Superior temporal gyrus (tissue), 1 donor: ENCODE data around the gene SLK.

ENCODE experiments used
- DNase-seq: peaks from one replicate; pipeline ENCODE4 v3.0.0-alpha.2; 2016; ENCODE audit errors: extremely low spot score

The SLK gene

DNA sequence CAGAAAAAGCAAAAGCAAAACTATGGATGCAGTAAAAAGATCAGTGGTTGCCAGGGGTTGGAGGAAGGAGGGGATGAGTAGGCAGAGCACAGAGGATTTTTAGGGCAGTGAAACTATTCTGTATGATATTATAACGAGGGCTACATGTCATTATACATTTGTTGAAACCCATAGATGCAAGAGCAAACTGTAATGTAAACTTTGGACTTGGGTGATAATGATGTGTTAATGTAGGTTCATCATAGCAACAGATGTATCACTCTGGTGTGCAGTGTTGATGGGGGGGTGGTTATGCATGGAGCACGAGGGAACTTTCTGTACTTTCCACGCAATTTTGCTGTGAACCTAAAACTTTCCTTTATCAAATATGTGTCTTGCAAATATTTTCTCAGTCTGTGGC, 23.2 kb downstream of the SLK start:
- DNase-seq = no peak

DNA sequence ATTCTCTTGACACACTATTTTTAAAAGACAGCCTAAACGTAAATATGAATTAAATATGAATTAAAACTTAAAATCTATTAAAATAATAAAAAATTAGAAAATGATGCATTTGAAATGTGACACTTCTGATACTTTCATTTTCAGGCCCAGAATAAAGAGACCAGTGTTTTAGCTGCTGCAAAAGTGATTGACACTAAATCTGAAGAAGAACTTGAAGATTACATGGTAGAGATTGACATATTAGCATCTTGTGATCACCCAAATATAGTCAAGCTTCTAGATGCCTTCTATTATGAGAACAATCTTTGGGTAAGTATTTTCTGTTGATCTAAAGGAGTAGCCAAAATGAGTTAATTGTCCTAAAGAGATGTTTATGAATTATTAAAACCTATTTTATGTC, 23.6 kb downstream of the SLK start:
- DNase-seq = no peak

DNA sequence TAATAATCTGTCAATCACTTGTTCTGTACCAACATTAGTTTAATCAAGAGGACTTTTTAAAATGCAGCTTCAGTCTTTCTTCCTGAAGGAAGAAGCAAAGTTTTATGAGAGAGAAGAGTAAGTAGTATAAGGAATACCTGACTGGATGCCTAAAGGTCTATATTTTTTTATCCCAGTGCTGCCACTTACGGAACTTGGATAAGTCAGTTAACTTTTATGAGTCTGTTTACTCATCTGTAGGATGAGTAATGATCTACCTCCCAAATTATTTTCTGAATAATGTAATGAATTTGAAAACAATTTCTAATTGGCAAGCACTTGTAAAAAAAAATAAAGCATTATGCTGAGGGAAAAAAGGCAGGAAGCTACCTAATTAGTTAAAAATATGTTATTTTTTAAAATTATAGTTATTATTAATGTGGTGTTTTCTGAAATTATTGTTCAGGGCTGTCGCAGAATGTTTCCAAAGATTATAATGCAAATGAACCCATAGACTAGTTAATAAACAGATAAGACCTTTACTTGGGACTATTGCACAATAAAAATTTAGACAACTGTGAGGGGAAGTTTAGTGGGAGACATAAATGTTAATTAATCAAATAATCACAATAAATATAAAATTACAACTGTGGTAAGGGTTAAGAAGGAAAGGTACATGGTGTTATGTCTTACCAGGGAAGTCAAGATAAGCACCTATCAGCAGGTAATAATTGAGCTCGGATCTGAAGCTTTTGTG, 24.6 kb downstream of the SLK start:
- DNase-seq = no peak

DNA sequence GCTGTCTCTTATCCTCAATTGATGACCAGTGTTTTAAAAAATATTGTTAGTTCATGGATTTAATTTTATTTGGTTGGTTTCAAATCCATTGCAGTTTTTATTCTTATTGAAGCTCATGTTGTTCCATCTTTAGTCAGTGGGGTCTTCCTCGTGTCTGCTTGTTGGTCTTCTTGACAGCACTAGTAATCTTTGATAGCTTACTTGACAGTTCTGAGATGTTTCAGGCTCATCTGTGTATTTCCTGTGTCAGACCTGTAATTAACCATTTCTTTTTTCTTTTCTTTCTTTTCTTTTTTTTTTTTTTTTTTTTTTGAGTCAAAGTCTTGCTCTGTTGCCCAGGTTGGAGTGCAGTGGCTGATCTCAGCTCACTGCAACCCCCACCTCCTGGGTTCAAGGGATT, 28.2 kb downstream of the SLK start:
- no peak for DNase-seq

DNA sequence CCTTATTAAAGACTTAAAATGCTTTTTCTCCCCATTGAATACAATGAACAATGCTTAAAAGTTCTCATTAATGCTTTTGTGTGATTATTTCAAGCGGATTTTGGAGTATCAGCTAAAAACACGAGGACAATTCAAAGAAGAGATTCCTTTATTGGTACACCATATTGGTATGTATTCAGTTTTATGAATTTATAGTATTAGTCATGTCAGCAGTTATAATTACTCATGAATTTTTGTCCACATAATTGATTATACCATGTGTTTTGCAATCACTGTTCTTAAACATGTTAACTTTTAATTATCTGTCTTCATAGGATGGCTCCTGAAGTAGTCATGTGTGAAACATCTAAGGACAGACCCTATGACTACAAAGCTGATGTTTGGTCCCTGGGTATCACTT, 31.9 kb downstream of the SLK start:
- DNase-seq = no peak

DNA sequence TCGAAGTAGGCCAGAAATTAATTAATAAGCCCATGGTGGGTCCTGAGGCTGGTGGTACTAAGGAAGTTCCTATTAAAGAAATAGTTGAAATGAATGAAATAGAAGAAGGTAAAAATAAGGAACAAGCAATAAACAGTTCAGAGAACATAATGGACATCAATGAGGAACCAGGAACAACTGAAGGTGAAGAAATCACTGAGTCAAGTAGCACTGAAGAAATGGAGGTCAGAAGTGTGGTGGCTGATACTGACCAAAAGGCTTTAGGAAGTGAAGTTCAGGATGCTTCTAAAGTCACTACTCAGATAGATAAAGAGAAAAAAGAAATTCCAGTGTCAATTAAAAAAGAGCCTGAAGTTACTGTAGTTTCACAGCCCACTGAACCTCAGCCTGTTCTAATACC, 36.0 kb downstream of the SLK start:
- no peak for DNase-seq

DNA sequence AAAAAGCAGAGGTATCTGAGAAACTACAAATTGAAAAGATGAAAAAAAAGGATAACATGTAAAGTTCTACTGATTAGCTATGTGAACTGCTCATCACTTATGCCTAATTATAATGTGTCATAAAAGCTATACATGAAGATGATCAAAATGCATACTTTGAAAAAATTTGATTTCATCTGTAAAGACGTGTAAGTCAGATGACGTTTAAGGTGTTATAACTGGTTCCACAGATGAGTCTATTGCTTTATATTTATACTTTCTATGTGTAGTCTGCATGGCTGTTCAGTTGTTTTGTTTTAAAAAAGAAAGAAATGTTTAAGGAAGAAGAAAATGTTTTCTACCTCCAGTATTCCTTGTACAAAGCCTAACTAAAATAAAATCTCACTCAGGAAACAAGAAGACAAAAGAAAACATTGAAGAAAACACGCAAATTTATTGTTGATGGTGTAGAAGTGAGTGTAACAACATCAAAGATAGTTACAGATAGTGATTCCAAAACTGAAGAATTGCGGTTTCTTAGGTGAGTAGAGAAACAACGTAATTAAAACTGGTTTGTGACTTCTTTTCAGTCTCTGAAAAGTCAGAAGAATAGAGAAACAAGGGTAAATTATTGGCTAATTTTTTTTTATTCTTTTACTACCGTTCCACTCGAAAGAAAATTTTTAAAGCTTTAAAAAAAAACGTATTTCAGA, 38.4 kb downstream of the SLK start:
- DNase-seq = no peak

DNA sequence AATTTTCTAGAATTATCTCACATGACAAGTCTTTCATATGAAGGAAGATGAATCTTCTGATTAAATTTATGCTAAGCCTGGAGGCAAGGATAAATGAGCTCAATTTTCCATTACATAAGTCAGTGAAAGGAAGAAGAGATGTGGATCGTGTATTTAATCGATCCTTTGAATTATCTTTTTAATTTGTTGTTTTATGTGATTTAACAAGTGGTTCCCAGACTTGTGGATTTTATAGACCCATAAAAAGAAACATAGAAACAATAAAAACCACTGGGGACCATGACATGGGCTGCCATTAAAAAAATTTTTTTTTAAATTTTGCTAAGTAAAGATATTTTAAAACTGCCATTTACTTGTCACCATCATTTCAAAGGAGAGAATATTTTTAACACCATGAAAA, 45.0 kb downstream of the SLK start:
- DNase-seq = no peak

DNA sequence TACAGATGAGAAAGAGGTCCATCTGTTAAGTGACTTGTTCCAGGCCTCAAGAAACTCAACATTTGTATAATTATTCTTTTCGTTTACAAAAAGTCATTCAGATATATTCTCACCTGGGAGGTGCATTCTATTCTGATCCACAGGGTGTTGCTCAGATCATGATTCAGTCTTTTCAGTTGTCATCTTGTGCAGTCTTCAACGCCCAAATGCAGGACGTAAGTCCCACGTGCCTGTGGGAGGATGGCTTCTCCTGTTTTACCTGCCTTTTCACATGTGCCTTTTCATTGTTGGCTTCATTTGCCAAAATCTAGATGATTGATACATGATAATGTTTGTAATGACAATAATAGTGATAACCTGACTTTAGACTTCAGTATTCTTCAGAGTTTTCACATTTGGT, 46.5 kb downstream of the SLK start:
- DNase-seq = no peak

DNA sequence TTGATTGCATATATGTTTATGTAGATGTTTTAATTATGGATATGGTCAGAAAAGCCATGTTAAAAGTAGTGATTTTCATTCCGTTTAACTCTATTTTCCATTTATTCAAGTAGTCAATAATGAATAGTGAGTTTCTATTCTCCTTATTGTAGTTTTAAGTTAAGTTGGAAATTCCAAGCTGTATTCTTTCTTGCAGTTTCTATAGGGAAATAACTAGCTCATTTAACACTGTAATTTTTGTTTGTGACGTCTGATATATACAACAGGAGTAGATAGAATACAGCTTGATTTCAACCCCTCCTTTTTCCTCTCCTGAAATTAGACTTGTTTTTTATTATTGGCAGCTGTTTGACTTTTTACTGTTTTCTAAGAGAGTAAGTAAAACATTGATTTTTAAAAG, 47.2 kb downstream of the SLK start:
- no peak for DNase-seq

DNA sequence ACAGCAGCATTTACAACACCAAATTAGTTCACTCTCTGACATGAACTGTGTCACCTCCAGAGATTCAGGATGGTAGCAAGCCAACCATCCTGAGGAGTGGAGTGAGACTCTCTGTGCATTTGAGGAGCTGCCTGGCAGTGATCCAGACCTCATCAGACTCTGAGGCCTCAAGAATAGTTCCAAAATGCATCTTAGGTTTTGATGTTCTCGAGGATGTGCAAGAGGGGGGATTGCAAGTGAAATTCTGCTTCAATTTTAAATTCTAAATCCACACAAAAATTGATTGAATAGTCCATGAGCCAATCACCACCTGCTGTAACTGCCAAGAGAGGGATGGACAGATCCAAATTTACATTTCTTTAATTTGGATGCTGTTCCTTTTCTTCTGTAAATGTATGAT, 49.7 kb downstream of the SLK start:
- no peak for DNase-seq

DNA sequence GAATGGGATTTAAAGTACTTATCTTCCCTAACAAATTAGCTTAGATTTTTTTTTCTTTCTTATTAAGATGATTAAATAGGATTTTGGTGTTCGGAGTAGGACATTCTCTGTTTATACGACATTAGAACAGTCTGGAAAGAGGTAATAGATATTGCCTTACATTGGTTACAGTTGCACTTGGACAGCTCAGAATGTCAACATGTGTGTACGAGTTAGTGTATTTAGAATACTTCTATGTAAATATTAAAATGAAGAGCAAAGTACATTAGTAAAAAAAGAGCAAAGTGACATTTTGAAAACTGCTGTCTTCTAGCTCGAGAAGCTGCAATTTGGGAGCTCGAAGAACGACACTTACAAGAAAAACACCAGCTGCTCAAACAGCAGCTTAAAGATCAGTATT, 51.5 kb downstream of the SLK start:
- no peak for DNase-seq

DNA sequence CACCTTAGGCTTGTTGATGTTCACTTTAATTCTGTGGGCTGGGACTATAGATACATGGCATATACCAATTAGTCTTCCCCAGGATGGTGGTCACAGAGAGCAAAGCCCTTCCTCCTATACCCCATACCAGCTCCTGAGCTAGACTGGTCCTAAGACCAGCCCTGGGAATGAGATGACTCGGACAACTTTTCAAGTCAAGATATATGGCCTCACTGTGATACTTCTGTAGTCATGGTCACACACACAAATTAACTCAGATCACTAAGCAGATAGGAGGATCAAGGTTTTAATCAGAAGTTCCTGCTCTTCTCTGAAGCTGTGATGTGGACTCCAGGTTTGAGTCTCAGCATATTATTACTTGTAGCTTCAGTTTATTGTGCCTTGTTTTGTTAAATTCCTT, 53.1 kb downstream of the SLK start:
- no peak for DNase-seq

DNA sequence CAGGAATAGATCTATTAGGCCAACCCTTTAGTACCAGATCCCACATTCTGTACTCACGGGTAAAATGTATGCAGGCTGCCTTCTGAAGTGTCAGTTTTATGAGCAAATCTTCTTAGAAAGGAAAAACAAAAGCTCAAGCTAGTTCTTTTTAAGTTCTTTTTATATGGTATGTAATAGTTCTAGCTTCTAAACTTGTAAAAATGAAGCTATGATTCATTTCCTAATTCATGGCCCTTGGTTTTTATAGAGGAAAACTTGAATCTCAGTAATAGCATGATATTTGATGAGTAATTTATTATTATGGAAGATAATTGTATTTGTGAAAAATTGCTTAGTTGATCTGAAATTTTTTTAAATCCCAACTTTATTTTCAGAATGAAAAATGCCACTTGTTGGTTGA, 54.3 kb downstream of the SLK start:
- no peak for DNase-seq

DNA sequence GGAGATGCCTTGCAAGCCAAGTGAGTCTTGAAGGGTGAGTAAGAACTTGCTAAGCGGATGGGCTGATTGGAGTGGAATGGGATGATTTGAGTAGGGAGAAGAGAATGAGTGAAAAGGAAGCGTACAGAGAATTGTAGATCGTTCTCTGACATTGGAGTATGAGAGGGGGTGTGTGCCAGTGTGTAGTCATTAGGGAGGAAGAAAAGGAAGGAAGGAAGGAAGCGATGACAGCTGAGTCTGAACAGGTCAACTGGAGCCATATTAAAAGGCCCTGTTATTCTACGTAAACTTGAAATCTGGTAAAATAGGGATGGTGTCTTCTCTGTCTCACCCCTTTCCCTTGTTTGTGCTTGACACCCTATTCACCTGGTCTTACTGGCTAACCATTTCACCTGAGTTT, 55.1 kb downstream of the SLK start:
- no peak for DNase-seq

DNA sequence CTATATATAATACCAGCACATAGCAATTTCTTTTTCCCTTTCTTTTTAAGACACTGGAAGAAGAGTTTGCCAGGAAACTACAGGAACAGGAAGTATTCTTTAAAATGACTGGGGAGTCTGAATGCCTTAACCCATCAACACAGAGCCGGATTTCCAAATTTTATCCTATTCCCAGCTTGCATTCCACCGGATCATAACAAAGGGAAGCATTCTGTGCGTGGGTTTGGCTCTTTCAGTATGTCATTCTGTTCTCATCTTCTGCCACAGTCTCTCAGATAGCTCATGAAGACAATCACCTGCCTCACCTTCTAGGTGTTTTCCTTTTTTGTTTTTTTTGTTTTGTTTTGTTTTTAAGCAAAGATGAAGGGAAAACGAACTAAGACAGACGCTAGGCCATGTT, 58.6 kb downstream of the SLK start:
- peak; percentile 61 for DNase-seq

DNA sequence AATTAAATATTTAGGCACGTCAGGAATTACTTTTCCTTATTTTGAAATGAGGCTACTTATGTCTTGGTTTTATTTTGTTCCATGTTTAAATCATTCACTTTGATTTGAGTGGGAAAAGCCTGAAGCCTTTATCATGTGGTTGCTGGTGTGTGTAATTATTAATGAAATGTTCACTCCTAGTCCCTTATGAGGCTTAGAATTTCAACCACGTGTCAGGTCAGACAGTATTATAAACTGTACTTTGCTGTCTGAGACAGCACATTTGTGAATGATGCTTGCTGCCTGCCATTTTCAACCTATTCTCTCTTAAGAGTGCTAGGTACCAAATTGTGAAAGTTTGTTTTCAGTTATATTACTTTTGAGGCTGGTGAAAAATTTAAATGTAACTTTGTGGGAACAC, 59.8 kb downstream of the SLK start:
- no peak for DNase-seq

DNA sequence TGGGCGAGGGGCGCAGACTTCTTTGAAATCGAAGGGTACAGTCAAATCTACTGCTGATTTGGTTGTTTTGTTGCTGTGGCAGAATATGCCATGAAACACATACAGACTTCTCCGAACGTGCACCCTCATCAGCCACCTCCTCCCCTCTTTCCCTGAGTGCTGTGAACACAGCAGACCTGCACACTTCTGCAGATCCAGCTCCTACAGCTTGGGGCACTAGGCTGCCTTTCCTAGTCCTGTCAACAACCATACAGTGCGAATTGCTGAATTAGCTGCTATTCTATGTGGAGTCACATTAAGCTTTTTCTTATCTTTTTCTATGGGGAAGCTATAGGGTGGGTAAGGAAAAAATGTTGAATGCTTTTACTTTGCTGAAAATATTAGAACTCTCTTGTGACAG, 61.2 kb downstream of the SLK start:
- DNase-seq = peak; percentile 86

DNA sequence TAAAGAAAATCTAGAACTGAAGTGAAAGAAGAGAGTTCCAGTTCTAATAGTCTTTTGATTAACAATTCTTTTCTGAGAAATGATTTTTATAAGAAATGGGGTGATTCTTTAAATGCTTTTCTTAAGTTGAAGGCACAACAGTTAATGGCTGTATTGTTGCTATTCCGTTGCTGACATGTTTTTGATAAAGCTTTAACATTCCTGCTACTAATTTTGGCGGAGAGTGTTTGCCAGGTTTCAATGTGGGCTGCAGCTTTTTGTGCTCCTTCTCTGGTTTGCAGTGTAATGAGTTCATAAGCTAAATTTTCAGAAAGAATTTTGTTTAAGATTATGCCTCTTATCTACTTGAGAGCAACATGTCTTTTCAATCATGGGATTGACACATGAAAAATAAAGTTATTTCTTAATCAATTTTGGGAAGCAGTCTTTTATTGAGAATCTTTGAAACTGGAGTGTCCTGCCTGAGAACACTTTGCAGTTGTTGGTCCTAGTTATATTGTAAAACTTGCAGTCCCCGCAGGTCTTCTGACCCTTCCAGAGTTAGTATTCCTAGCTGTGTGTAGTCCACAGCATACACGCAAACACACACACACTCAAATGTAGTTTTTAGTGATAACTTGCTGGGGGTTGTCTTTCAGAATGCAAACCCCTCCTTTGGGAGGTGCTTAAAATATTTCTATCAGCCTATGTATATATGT, 62.0 kb downstream of the SLK start:
- DNase-seq = no peak

DNA sequence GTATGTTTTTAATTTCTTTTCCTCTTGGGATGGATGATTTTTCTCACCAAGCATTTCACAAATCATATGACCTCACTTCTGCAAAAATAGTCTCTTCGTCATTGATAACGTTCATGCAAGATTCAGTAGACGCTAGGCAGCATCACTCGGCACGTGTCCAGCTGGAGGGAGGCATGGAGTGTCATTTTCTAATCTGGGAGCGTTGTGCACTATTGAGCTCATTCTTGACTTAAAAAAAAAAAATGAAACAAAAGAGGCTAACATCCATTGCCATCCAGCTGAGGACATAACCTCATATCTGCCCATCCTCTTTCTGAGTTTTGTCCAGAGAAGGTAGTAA, 62.6 kb downstream of the SLK start:
- DNase-seq = peak; percentile 94

DNA sequence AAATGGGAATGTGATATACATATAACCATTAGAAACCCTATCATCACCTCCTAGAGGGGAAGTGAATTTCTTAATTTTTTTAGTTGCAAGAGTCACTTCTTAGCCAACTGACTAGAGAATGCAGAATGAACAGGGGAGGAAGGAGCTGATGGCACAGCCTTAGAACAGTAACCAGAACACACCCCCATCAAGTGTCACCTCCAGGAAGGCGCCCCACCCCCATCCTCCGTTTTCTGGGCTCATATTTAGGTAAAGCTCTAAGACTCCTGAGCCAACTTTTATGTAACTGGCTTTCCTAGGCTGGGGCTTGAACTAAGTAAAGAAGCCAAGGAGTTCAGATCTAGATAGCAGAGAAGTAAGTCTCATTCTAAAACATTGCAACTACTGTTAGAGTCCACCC, 64.7 kb downstream of the SLK start:
- no peak for DNase-seq

DNA sequence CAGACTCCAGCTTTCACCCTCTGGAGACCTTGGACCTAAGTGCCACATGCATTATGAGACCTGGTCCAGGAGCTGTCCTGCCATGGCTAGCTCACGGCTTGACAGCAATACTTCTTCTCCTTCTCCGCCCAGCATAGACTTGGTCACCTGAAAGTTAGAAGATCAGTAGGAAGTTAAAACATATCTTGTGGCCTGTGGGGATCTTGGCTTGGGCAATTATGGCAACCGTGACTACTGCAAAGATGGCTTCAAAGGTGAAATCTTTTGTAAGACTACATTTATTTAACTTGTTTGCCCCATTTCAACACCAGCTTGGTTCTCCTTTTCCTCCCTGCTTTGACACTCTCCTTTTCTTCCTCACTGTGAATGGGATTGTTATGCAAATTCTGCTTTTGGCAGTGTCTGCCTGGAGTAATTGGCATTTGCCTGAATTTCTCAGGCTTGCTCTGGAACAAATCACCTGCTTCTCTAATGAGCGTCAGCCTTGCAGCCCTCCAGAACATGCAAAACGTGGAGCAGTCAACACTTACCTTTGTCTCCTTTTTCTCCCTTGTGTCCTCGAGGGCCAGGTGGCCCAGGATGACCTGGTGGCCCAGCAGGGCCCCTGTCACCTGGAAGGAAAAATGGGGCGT, 65.3 kb downstream of the SLK start:
- DNase-seq = no peak

DNA sequence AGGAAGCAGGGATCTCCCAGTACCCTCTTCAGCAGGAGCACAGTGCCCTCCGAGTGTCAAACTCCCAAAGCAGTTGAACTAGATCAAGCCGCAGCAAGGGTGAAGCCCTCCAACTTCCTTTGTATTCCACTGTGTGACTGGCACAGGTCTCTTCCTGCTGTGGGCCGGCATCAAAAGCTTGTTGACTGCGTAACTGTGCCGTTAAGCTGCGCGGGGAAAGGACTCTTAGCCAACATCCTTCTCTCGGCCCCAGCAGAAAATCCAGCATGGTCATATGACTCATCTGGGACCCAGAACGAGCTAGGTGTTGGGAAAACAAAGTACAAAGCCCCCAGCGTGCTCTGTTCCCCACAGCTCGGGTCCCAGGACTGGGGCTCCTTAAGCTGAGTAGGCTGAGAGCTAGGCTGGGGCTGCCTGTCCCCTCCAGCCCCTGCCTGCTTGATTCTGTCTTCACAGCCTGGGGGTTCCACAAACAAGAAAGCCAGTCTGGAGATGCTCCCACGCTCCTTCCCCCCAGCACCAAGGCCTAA, 66.5 kb downstream of the SLK start:
- no peak for DNase-seq
